HCT116 (cell line): Measurements from ENCODE around the gene C16orf78.

ENCODE experiments used
- CTCF ChIP-seq, 3 experiments: fragments of 200-600 bp in 1 of 3; sonication (generic) in 1 of 3; IDR thresholded peaks in 2 of 3; conservative IDR thresholded peaks in 1 of 3; 2 replicates each; pipeline ENCODE4 v1.5.1; 2012 to 2017; ENCODE audit warnings: low read depth in 2 of 3, low read length in 2 of 3, antibody characterized with exemption in 1 of 3, borderline replicate concordance in 1 of 3, control low read depth in 1 of 3, mild to moderate bottlenecking in 1 of 3, mixed read lengths in 1 of 3, mixed run types in 1 of 3, moderate library complexity in 1 of 3; ENCODE audit not compliant: insufficient read depth in 1 of 3
- JUND ChIP-seq: IDR thresholded peaks from 2 replicates; pipeline ENCODE4 v1.6.1; 2012
- RAD21 ChIP-seq: IDR thresholded peaks from 2 replicates; pipeline ENCODE4 v1.6.1; 2012; ENCODE audit warnings: low read depth, mild to moderate bottlenecking

GRCh38 chr16:49376206-49376605, 2.6 kb downstream of the C16orf78 start:
- TF ChIP-seq CTCF (IDR thresholded peaks at IDR 0.05 in 2 of 3, conservative IDR thresholded peaks at IDR 0.05 in 1 of 3; ENCODE audit: borderline replicate concordance in 1 of 3, insufficient read depth in 1 of 3, low read depth in 2 of 3, low read length in 2 of 3) (no peak), RAD21 (no peak), JUND (no peak)
